Upper lobe of left lung (tissue), 6 donors: ENCODE data around the gene OR10H5. TPM values are rescaled to one million over a fixed set of nuclear protein-coding genes. Genes with fewer than 3 reads are reported as not detected.
"Not testable (repeated sequence)": the region's sequence is repeated elsewhere in the genome, so short reads cannot be mapped to it uniquely, and the experiment has no call there.

ENCODE experiments used
- ATAC-seq, 2 donors: fragments of 200-7000 bp; cut with Tn5 transposase; one replicate each; pipeline ENCODE4 v1.9.1; 2022; ENCODE audit warnings: mild to moderate bottlenecking in 2 of 2, moderate library complexity in 2 of 2; ENCODE audit not compliant: low FRiP score in 2 of 2
- DNase-seq, 2 donors: peaks; one replicate each; pipeline ENCODE4 v3.0.0-alpha.2; 2019 to 2020
- H3K27ac ChIP-seq, 4 donors: fragments of 200-600 bp; sonication (generic); one replicate each; pipeline ENCODE4 v1.5.1; 2016 to 2019
- H3K27me3 ChIP-seq, 4 donors: fragments of 200-600 bp; sonication (generic); one replicate each; pipeline ENCODE4 v1.5.1; 2017 to 2019
- H3K36me3 ChIP-seq, 4 donors: fragments of 200-600 bp; sonication (generic); one replicate each; pipeline ENCODE4 v1.5.1; 2016 to 2019
- H3K4me1 ChIP-seq, 4 donors: fragments of 200-600 bp; sonication (generic); one replicate each; pipeline ENCODE4 v1.5.1; 2018 to 2019
- H3K4me3 ChIP-seq, 4 donors: fragments of 200-600 bp; sonication (generic); one replicate each; pipeline ENCODE4 v1.5.1; 2017 to 2019; ENCODE audit warnings: mild to moderate bottlenecking in 2 of 4, moderate library complexity in 1 of 4
- H3K9me3 ChIP-seq, 4 donors: fragments of 200-600 bp; sonication (generic); one replicate each; pipeline ENCODE4 v1.5.1; 2018 to 2019
- EP300 ChIP-seq, 4 donors: sonication (generic); formaldehyde crosslinking; IDR thresholded peaks; one replicate each; pipeline ENCODE4 v1.5.1; 2017; ENCODE audit warnings: antibody characterized with exemption in 4 of 4, control low read depth in 2 of 4
- POLR2A ChIP-seq, 4 donors: fragments of 450-650 bp; IDR thresholded peaks; one replicate each; pipeline ENCODE4 v1.5.1; 2016 to 2017; ENCODE audit warnings: antibody characterized with exemption in 4 of 4, mild to moderate bottlenecking in 2 of 4
- POLR2AphosphoS5 ChIP-seq, 2 donors: sonication (generic); formaldehyde crosslinking; IDR thresholded peaks; one replicate each; pipeline ENCODE4 v1.5.1; 2017; ENCODE audit warnings: antibody characterized with exemption in 2 of 2
- WGBS, 2 donors: methylation state at CpG; one replicate each; pipeline ENCODE4 v1.1.5; 2017 to 2018; 5-methylcytosine and 5-hydroxymethylcytosine counted together
- total RNA-seq, 6 donors: library from RNA; depleted of rRNA in 4 of 6; stranded (reverse); fragments of >200 nt in 4 of 6; gene quantifications; one replicate each; pipeline versions ENCODE4 v1.1.0 to v1.2.1, GENCODE V29; 2016 to 2021
- TF ChIP-seq, protein P1 (sequence below), 6 experiments: fragments of 450-650 bp in 4 of 6; fragments of 200-600 bp in 2 of 6; sonication (generic) in 2 of 6; IDR thresholded peaks; one replicate each; pipeline ENCODE4 v1.5.1; 2016 to 2019; ENCODE audit warnings: antibody characterized with exemption in 6 of 6
- donor health status: DM: no; HTN: no; CAD: no; lungs with moderate emphysema.
- donor health status: DM: no; HTN: yes; CAD: no; lungs with severe emphysema.

OR10H5 gene
- total RNA-seq, 6 donors from 2014 or later: not detected

DNA sequence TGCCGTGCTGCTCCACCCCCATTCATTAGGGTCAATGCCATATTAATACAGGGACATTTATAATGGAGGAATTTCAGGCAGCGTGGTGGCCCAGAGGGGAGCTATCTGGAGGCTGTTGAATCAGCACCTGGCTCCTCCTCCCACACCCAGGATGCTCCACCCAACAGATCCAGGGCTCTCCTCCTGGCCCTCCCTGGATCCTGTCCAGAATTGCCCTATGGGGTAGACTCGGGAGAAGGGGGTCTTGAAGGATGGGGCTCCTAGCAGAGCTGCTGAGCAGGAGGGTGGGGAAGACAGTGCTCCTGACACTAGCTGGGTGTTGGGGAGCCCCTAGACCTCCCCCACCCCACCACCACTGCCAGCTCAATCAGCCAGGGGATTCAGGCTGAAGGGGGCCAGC lies 5.2 kb upstream of the OR10H5 start:
- TF ChIP-seq EP300 (IDR thresholded peaks at IDR 0.05): no peak
- TF ChIP-seq POLR2AphosphoS5 (IDR thresholded peaks at IDR 0.05): no peak
- TF ChIP-seq, protein P1, sequence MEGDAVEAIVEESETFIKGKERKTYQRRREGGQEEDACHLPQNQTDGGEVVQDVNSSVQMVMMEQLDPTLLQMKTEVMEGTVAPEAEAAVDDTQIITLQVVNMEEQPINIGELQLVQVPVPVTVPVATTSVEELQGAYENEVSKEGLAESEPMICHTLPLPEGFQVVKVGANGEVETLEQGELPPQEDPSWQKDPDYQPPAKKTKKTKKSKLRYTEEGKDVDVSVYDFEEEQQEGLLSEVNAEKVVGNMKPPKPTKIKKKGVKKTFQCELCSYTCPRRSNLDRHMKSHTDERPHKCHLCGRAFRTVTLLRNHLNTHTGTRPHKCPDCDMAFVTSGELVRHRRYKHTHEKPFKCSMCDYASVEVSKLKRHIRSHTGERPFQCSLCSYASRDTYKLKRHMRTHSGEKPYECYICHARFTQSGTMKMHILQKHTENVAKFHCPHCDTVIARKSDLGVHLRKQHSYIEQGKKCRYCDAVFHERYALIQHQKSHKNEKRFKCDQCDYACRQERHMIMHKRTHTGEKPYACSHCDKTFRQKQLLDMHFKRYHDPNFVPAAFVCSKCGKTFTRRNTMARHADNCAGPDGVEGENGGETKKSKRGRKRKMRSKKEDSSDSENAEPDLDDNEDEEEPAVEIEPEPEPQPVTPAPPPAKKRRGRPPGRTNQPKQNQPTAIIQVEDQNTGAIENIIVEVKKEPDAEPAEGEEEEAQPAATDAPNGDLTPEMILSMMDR (IDR thresholded peaks at IDR 0.05): no peak
- TF ChIP-seq POLR2A (IDR thresholded peaks at IDR 0.05): no peak
- H3K9me3 ChIP-seq: no peaks in the 10 kb centered on the region
- no peaks in the 10 kb centered on the region for H3K36me3 ChIP-seq
- no peak overlapping the region for H3K4me3 ChIP-seq
- H3K27me3 ChIP-seq: no peaks in the 10 kb centered on the region
- ATAC-seq (no peak), DNase-seq (no peak)
- WGBS, 2 donors: 80 to 83% methylated on average over 1 to 3 of the region's 3 CpGs
- H3K4me1 ChIP-seq: peaks cover 0 to 12% (median 7%) of the 10 kb centered on the region in 4 donors
- no peak overlapping the region for H3K27ac ChIP-seq

DNA sequence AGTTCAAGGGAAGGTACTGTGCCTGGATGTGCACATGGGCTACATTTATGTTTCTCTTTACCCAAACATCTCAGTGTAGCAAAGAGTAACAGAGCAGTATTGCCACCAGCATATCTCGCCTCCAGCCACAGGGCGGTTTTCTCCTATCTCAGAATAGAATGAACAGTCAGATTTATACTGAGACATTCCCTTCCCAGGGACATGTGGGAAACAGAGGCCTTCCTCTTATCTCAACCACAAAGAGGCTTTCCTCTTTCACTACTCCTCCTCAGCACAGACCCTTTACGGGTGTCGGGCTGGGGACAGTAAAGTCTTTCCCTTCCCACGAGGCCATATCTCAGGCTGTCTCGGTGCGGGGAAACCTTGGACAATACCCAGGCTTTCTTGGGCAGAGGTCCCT lies 4.6 kb upstream of the OR10H5 start:
- not testable (repeated sequence) for DNase-seq, H3K27ac ChIP-seq, ATAC-seq, H3K4me3 ChIP-seq, H3K9me3 ChIP-seq, H3K36me3 ChIP-seq, H3K27me3 ChIP-seq
- H3K4me1 ChIP-seq: peaks cover 0 to 12% (median 7%) of the 10 kb centered on the region in 4 donors
- WGBS, 2 donors: 48 to 63% methylated on average over 7 of the region's 7 CpGs

DNA sequence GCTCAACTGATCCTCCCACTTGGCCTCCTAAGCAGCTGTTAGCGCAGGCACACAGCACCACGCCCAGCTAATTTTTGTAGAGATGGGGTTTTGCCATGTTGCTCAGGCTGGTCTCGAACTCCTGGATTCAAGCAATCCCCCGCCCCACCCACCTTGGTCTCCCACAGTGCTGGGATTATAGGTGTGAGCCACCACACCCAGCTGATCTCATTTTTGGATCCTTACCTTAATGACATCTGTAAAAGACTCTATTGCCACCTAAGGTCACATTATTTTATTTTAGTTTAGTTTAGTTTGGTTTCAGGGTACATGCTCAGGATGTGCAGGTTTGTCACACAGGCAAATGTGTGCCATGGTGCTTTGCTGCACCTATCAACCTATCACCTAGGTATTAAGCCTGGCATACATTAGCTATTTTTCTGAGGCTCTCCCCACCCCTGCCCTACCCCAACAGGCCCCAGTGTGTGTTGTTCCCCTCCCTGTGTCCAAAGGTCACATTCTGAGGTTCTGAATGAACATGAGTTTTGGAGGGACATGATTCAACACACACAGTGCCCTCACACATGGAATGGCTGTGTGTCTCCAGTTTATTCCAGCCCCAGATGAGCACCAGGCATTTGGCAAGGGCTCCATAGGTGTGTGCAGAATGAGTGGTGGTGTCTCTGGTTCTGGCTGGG lies 1.3 kb downstream of the OR10H5 start:
- Histone ChIP-seq H3K36me3 (no peaks in the 10 kb centered on the region), H3K4me1 (no peaks in the 10 kb centered on the region), H3K27me3 (no peaks in the 10 kb centered on the region), H3K9me3 (no peaks in the 10 kb centered on the region), H3K4me3 (no peak overlapping the region), H3K27ac (no peak overlapping the region)
- TF ChIP-seq, protein P1 (IDR thresholded peaks at IDR 0.05): no peak
- TF ChIP-seq POLR2A (IDR thresholded peaks at IDR 0.05): no peak
- no peak for ATAC-seq
- WGBS, 2 donors: 69 to 71% methylated on average over 4 of the region's 4 CpGs
- DNase-seq: no peak

DNA sequence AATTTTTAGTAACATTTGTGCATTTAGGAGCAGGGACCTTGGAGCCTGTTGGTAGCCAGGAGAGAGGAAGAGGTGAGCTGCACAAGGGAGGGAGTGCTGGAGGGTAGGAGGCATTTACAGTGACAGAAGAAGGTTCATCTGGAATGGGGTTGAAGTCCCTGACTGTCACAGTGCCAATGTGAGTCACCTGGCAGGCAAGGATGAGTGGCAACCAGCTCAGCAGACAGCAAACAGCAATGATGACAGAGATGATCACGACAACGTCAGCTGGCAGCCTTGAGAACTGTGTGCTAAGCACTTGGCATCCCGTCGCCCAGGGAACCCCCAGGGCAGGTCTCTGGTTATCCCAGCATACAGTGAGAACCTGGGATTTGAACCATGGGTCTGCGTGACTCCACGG lies 2.6 kb downstream of the OR10H5 start:
- no peak for ATAC-seq
- TF ChIP-seq EP300 (IDR thresholded peaks at IDR 0.05) (no peak), POLR2AphosphoS5 (IDR thresholded peaks at IDR 0.05) (no peak), POLR2A (IDR thresholded peaks at IDR 0.05) (no peak)
- TF ChIP-seq, protein P1 (IDR thresholded peaks at IDR 0.05): no peak
- Histone ChIP-seq H3K4me3 (no peak overlapping the region), H3K4me1 (no peaks in the 10 kb centered on the region), H3K27me3 (no peaks in the 10 kb centered on the region), H3K27ac (no peak overlapping the region), H3K36me3 (no peaks in the 10 kb centered on the region), H3K9me3 (no peaks in the 10 kb centered on the region)
- DNase-seq: no peak
- WGBS, 2 donors: 57 to 60% methylated on average over 6 of the region's 6 CpGs

DNA sequence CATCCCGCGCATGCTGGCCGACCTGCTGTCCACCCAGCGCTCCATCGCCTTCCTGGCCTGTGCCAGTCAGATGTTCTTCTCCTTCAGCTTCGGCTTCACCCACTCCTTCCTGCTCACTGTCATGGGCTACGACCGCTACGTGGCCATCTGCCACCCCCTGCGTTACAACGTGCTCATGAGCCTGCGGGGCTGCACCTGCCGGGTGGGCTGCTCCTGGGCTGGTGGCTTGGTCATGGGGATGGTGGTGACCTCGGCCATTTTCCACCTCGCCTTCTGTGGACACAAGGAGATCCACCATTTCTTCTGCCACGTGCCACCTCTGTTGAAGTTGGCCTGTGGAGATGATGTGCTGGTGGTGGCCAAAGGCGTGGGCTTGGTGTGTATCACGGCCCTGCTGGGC lies 6.8 kb downstream of the OR10H5 start:
- peak in 1 of 2 donors; percentile 34 for ATAC-seq
- not testable (repeated sequence) for H3K4me3 ChIP-seq, H3K36me3 ChIP-seq, H3K9me3 ChIP-seq, H3K4me1 ChIP-seq, H3K27ac ChIP-seq, H3K27me3 ChIP-seq
- DNase-seq: peak in 1 of 2 donors; percentile 43
- 87 to 93% methylated on average over 15 to 16 of the region's 18 CpGs for WGBS, 2 donors

DNA sequence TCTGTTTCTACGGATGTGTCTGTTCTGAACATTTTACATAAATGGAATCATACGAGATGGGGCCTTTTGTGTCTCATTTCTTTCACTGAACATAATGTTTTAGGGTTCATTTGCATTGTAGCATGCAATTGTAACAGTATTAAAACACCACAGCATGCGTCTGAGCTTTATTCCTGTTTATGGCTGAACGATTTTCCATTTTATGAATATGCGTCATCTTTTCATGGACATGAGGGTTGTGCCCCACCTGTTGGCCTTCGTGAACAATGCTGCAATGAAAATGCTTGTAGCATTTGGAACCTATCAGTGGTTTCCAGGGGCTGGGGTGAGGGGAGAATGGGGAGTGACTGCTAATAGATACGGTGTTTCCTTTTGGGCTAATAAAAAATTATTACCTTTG lies 22.9 kb downstream of the OR10H5 start:
- TF ChIP-seq EP300 (IDR thresholded peaks at IDR 0.05): no peak
- TF ChIP-seq, protein P1 (IDR thresholded peaks at IDR 0.05): peak in 1 of 6 experiments; percentile 13
- no peaks in the 10 kb centered on the region for H3K4me1 ChIP-seq
- no peak overlapping the region for H3K4me3 ChIP-seq
- DNase-seq: no peak
- H3K9me3 ChIP-seq: no peaks in the 10 kb centered on the region
- H3K27me3 ChIP-seq: no peaks in the 10 kb centered on the region
- WGBS, 2 donors: 52 to 53% methylated on average over 7 of the region's 7 CpGs
- H3K36me3 ChIP-seq: no peaks in the 10 kb centered on the region
- no peak for ATAC-seq
- no peak overlapping the region for H3K27ac ChIP-seq
